ENCODE data around the gene CSTF1. TPM values are rescaled to one million over a fixed set of nuclear protein-coding genes. Genes with fewer than 3 reads are reported as not detected.

The CSTF1 gene
- 10 to 100 TPM; 55.7 to 59.7 TPM for total RNA-seq

GRCh38 chr20:56392132-56392880, at the start of gene CSTF1, which contains the start of gene AURKA:
Gene CSTF1 (plus strand): TSS chr20:56392645. CDS start chr20:56395553, 2,908 bp downstream.
Gene AURKA (minus strand): TSS chr20:56392215. CDS start chr20:56388197, 4,018 bp downstream.
- CTCF ChIA-PET: interaction anchor here (1.1 to 1.2 kb wide), 3 partner anchors 33 to 100 kb away, joined by 3 to 4 read pairs (median 3); partner anchors contain the start of gene RTF2
- POLR2A ChIA-PET: interaction anchor here (0.6 to 1.7 kb wide), 4 partner anchors 21 to 165 kb away, joined by 3 to 7 read pairs (median 4); partner anchors contain the start of gene FAM210B

- CTCF ChIA-PET: interaction anchor here (1.4 kb wide), 1 partner anchor 208 kb away, joined by 3 read pairs; no protein-coding TSS in a partner anchor
- POLR2A ChIA-PET: no interaction called here
Measured at GRCh38 chr20:56342783-56343182, 49.7 kb upstream of the CSTF1 start.

- CTCF ChIA-PET: interaction anchor here (1.4 kb wide), 1 partner anchor 207 kb away, joined by 3 read pairs; no protein-coding TSS in a partner anchor
- POLR2A ChIA-PET: no interaction called here
Measured at GRCh38 chr20:56343861-56344381, 48.5 kb upstream of the CSTF1 start.

- ChIA-PET CTCF (no interaction called here), POLR2A (no interaction called here)
Measured at GRCh38 chr20:56345911-56346310, 46.5 kb upstream of the CSTF1 start.

DNA sequence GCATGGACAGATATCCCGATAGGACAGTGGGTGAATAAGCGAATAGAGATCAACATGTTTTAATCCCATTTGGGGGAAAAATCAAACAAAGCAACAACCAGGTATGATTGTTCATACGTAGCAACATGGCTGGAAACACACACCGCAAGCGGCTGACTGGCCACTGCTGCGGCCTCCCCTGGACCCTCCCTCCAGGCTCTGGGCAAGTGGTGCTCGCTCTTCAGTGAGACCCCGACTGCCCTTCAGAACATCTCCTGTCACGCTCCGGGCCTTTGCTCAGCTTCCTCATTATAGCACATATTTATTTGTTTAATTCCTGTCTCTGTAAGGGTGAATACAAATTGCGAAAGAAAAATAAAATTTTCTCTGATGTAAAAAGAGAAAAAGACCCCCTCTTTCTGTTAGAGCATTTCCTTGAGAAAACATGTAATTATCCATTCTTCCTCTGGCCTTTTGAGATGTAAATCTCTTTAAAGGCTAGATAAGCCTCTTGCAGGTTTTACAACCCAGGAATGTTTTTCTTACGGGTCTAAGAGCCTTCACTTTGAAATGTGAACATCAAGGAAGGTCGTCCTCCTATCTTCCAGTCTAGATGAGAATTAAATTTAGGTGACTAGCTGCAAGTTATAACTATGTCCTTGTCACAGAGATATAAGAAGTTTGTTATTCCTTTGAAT, 44.7 kb upstream of the CSTF1 start:
- ChIA-PET CTCF (no interaction called here), POLR2A (no interaction called here)

GRCh38 chr20:56348305-56348693, 44.1 kb upstream of the CSTF1 start:
- CTCF ChIA-PET: no interaction called here
- POLR2A ChIA-PET: no interaction called here

- ChIA-PET POLR2A (no interaction called here), CTCF (interaction anchor here (1.1 kb wide), 1 partner anchor 14 kb away, joined by 3 read pairs; no protein-coding TSS in a partner anchor)
Measured at GRCh38 chr20:56348746-56349145, 43.7 kb upstream of the CSTF1 start.

DNA sequence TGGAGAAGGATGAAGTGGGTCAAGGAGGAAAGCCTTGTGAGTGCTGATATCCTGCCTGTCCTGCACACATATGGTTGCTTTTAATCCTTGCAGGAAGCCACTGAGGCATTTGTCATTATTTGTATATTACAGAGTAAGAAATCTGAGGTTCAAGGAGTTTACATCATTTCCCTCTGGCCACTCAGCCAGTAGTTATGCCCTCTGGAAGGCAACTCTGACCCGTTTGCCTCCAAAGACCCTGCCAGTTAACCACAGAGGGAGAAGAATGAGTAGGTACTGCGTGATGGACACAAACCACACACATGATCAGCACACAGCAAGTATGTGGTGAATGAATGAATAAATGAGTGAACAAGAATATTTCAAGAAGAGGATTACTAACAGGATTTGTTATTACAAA, 41.6 kb upstream of the CSTF1 start:
- ChIA-PET CTCF (no interaction called here), POLR2A (no interaction called here)

GRCh38 chr20:56352345-56353055, 39.9 kb upstream of the CSTF1 start:
- POLR2A ChIA-PET: no interaction called here
- CTCF ChIA-PET: no interaction called here

GRCh38 chr20:56353356-56353755, 39.1 kb upstream of the CSTF1 start:
- POLR2A ChIA-PET: no interaction called here
- CTCF ChIA-PET: interaction anchor here (0.9 kb wide), 1 partner anchor 164 kb away, joined by 5 read pairs; no protein-coding TSS in a partner anchor

DNA sequence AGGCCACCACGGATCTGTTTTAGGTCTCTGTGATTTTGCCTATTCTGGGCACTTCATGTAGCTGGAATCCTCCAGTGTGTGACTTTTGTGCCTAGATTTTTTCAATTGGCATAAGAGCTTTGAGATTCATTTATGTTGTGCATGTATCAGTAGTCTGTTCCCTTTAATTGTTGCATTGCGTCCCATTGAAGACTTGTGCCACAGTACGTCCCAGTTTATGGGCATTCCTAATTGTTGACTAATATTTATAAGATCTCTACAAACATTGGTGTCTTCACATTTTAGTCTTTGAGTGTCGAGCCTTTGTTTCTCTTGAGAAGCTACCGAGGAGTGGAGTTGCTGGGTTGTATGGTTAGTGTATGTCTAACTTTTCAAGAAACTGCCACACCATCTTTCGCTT, 34.4 kb upstream of the CSTF1 start:
- POLR2A ChIA-PET: interaction anchor here (0.9 kb wide), 1 partner anchor 111 kb away, joined by 3 read pairs; the partner anchor contains the start of gene RTF2
- CTCF ChIA-PET: no interaction called here

- POLR2A ChIA-PET: interaction anchor here (0.9 to 1.4 kb wide), 3 partner anchors 14 to 110 kb away, joined by 3 to 7 read pairs (median 4); partner anchors contain the start of genes AURKA, CSTF1 and RTF2
- CTCF ChIA-PET: no interaction called here
Measured at GRCh38 chr20:56358600-56359211, 33.7 kb upstream of the CSTF1 start, which contains the start of gene FAM210B. Gene FAM210B (plus strand): TSS chr20:56358974. CDS start chr20:56359006, 32 bp downstream.

GRCh38 chr20:56359212-56360132, 33.0 kb upstream of the CSTF1 start:
- CTCF ChIA-PET: interaction anchor here (1.1 to 1.3 kb wide), 2 partner anchors 33 to 109 kb away, joined by 3 to 4 read pairs; partner anchors contain the start of genes AURKA, CSTF1 and RTF2
- POLR2A ChIA-PET: interaction anchor here (1.1 to 1.4 kb wide), 2 partner anchors 13 to 32 kb away, joined by 4 to 7 read pairs; partner anchors contain the start of genes AURKA and CSTF1

DNA sequence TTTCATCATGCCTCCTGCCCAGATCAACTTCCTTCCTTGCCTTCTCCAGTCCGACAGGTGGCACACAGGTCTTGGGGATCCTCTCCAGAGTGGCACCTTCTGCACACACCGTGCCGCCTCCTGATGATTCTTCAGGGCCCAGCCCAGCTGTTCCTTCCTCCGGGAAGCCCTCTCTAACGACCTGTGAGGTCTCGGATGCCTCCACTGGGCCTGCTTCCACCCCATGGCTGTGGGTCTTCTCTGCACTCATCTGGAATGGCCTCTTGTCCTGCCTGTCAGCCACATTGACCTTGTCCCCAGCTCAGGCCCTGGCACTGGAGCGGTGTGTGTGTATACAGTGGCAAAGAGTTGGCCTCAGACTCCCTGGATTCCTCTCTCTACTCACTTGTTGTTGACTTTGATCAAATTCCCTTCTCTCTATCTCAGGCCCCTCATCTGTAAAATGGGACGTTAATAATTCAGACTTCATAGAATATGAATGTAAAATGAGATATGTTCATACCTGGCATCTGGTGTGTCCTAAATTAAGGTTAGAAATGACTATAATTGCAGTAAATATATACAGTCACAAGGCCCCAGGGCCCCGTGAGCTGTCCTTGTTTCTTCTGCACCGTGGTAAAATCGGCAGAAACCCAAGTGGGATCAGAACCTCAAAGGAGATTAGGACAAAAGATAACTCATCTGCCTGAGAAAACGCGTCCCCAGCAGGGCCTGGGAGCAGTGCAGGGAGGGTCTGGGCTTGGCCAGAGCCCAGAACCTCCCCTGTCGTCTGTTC, 32.1 kb upstream of the CSTF1 start:
- ChIA-PET CTCF (interaction anchor here (1.1 to 1.3 kb wide), 2 partner anchors 32 to 108 kb away, joined by 3 to 4 read pairs; partner anchors contain the start of genes AURKA, CSTF1 and RTF2), POLR2A (no interaction called here)

GRCh38 chr20:56360908-56361205, 31.6 kb upstream of the CSTF1 start:
- ChIA-PET POLR2A (no interaction called here), CTCF (no interaction called here)

DNA sequence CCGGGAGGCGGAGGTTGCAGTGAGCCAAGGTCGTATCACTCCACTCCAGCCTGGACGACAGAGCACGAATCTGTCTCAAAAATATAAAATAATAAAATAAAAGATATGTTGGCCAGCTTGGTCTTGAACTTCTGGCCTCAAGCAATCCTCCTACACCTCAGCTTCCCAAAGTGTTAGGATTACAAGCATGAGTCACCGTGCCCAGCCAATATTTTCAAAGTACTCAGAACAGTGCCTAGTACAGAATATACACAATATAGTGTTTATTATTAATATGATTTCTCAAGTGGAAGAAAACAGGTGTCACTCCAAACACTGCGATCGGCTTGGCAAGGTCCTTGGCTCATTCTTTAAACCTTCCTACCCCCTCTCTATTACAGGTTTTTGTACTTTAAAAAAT, 30.5 kb upstream of the CSTF1 start:
- CTCF ChIA-PET: no interaction called here
- POLR2A ChIA-PET: no interaction called here

- ChIA-PET CTCF (interaction anchor here (0.6 kb wide), 1 partner anchor 14 kb away, joined by 3 read pairs; no protein-coding TSS in a partner anchor), POLR2A (no interaction called here)
Measured at GRCh38 chr20:56362833-56363413, 29.5 kb upstream of the CSTF1 start.

All from activated CD8-positive, alpha-beta memory T cell treated with anti-CD3 and anti-CD28 coated beads for 36 hours (primary cell).